AG09319 (cell line): ENCODE results near the gene PRDM15.

Experiments
- DNase-seq: peaks from one replicate; pipeline ENCODE4 v3.0.0-alpha.2; 2010; ENCODE audit warnings: low read depth; ENCODE audit errors: extremely low read depth
- TF ChIP-seq, protein P1 (sequence below): IDR thresholded peaks from 2 replicates; pipeline ENCODE4 v1.5.1; 2011; ENCODE audit warnings: low read depth, mild to moderate bottlenecking, inconsistent platforms, low read length, moderate library complexity

The PRDM15 gene

DNA sequence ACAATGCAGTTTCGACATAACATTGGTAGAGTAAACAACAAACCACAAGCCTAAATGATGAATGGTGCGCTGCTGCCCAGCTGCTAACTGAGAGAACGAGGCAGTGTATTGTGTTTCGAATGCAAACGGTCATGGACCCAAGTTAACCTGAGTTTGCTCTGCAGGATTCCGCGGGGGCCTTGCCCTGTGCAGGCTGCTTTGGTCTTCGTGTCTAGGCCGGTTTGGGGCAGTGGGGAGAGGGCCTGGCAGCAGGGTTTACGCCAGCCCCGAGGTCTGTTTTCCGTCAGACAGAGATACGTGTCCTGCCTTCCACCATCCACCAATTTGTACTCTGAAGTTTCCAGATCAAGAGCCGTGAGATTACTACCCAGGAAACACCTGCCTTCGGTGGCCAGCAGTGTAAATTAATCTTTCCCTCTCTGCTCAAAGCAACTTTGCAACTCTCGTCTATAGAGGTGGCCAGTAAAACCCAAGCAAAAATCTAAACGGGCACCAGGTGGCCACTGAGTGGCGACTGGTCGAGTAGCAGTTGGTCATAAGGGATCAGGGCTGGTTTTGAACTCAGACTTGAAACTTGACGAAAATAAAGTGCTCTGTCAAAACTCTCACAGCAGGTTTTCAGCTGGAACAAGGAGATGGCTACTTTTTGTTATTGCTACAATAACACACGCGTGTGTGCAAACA lies 6.3 kb upstream of the PRDM15 start:
- TF ChIP-seq, protein P1, sequence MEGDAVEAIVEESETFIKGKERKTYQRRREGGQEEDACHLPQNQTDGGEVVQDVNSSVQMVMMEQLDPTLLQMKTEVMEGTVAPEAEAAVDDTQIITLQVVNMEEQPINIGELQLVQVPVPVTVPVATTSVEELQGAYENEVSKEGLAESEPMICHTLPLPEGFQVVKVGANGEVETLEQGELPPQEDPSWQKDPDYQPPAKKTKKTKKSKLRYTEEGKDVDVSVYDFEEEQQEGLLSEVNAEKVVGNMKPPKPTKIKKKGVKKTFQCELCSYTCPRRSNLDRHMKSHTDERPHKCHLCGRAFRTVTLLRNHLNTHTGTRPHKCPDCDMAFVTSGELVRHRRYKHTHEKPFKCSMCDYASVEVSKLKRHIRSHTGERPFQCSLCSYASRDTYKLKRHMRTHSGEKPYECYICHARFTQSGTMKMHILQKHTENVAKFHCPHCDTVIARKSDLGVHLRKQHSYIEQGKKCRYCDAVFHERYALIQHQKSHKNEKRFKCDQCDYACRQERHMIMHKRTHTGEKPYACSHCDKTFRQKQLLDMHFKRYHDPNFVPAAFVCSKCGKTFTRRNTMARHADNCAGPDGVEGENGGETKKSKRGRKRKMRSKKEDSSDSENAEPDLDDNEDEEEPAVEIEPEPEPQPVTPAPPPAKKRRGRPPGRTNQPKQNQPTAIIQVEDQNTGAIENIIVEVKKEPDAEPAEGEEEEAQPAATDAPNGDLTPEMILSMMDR, result no peak
- no peak for DNase-seq

DNA sequence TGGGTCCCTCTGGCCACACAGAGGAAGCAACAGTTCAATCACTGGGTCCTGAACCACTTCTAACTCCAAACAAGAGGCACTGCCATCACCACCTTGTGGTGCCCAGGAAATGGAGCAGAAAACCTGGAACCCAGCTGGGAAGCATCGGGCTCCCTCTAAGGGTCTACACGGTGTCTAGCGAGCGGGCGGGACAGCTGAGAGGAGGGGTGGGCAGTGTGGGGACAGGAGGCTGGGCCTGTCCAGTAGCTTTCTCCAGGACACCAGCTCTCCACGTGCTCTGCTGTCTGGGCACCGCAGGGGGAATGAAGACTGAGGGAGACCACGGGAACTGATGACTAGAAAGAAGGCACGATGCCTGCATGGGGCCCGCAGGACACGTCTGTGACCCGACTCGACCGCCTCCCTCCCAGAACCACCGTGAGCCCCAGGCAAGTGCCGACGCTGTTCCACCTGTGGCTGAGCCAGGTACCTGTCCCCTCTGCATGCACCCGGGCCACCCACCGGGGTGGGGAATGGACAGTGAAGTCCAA lies 5.4 kb upstream of the PRDM15 start:
- DNase-seq, result no peak
- TF ChIP-seq, protein P1, result no peak

- TF ChIP-seq, protein P1, result no peak
Observed at GRCh38 chr21:41883582-41883981, 4.4 kb upstream of the PRDM15 start.

GRCh38 chr21:41881051-41881450 lies 1.9 kb upstream of the PRDM15 start:
- DNase-seq, result no peak
- TF ChIP-seq, protein P1, result no peak

More at GRCh38 chr21:41883582-41883981, 4.4 kb upstream of the PRDM15 start:
- DNase-seq, result no peak

GRCh38 chr21:41880153-41880552 lies 1.0 kb upstream of the PRDM15 start:
- DNase-seq, result no peak
- TF ChIP-seq, protein P1, result no peak

DNA sequence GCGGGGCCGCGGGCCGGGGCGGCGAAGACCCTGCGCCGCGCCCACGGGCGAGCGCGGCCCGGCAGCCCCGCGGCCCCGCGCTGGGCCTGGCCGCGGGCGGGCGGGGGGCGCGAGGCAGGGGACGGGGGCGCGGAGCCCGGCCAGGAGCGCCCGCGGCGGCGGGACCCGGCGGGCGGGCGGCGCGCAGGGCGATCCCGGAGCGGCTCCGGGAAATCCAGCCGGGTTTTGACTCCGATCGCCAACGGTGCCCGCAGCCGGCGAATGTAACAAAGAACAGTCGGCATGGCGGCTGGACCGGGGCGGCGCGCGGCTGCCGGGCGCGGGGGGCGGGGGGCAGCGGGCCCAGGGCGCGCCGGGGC lies 334 bp downstream of the PRDM15 start:
- DNase-seq, result peak; percentile 65
- TF ChIP-seq, protein P1, result no peak

DNA sequence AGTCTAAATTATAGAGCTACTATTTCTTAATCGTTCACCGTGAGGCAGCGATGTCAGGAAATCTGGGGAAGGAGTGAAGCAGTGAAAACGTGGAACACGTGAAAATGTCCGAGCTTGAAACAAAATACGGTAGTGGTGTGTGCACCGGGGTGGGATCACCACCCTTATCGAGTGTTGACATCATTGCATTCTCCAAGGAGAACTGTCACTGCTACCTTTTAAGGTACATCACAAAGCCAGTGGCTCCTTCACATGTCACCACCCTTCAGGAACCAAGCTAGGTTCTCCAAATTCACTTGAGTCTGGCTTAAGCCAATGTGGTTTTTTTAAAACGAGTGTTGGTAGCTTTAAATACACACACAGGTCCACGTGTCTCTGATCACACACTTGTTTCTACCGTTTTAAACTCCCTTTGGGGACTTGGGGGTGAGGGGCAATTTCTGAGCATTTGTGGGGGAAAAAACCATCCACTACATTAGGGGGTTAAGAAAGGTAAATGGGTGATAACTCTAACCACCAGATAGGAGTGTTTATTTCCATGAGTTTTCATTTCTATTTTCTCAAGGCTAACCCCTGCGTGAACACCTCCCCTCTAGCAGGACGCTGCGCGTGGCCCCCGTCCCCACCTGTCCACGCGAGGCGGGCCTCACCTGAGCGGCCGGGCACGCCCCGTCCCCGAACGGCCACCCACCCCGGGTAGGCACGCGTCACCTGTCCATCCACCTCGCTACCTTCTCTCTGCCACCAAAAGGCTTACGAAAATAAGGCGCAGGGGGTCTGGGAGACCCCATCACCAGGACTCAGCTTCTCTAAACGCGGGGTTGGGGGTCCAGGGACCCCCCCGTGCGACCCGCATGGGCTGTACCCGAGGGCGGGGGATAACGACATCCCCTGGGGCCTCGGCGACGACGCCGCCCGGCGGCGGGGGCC lies 978 bp downstream of the PRDM15 start:
- peak; percentile 8 for DNase-seq
- TF ChIP-seq, protein P1, result no peak
